OCI-LY7 (cell line): ENCODE measurements around the gene MYPN. TPM values are rescaled to one million over a fixed set of nuclear protein-coding genes. Genes with fewer than 3 reads are reported as not detected.

Source experiments
- BruUV-seq: library from RNA; stranded (reverse); fragments of 400-500 nt; replicated peaks from 2 replicates; lab custom pipeline; 2021; lab: Mats Ljungman, UMichigan
- CTCF ChIA-PET: fragments of 300-600 bp; sonication (Branson Sonifier 250); formaldehyde crosslinking; loops from one replicate; lab custom pipeline; 2022; ENCODE audit warnings: antibody characterized with exemption; ENCODE audit not compliant: unreplicated experiment; lab: Charles Lee
- POLR2A ChIA-PET: fragments of 300-600 bp; sonication (Branson Sonifier 250); formaldehyde crosslinking; loops from one replicate; lab custom pipeline; 2022; ENCODE audit warnings: antibody characterized with exemption; lab: Charles Lee
- DNase-seq: peaks from one replicate; pipeline ENCODE4 v3.0.0-alpha.2; 2015; ENCODE audit warnings: low spot score
- H2AFZ ChIP-seq: fragments of 200-600 bp; sonication (generic), shearing (Covaris generic); 2 replicates; pipeline ENCODE4 v1.6.1; 2014; ENCODE audit warnings: mild to moderate bottlenecking, antibody characterized with exemption, low read length, moderate library complexity
- H3K27ac ChIP-seq: fragments of 200-600 bp; sonication (generic); 2 replicates; pipeline ENCODE4 v1.5.1; 2014; ENCODE audit warnings: mixed run types, low read depth, mild to moderate bottlenecking, moderate library complexity, low read length, inconsistent platforms; ENCODE audit not compliant: poor library complexity, severe bottlenecking
- H3K36me3 ChIP-seq: fragments of 200-600 bp; sonication (generic); 2 replicates; pipeline ENCODE4 v1.6.1; 2014; ENCODE audit warnings: mild to moderate bottlenecking, antibody characterized with exemption, low read length, moderate library complexity, mixed read lengths; ENCODE audit not compliant: insufficient read depth
- H3K4me1 ChIP-seq: fragments of 200-600 bp; sonication (generic); 2 replicates; pipeline ENCODE4 v1.5.1; 2014; ENCODE audit warnings: mild to moderate bottlenecking, low read length; ENCODE audit not compliant: insufficient read depth, poor library complexity, severe bottlenecking
- H3K4me2 ChIP-seq: fragments of 200-600 bp; sonication (generic); 2 replicates; pipeline ENCODE4 v1.6.1; 2014; ENCODE audit warnings: mild to moderate bottlenecking, low read length
- H3K4me3 ChIP-seq: fragments of 200-600 bp; sonication (generic); 2 replicates; pipeline ENCODE4 v1.5.1; 2014; ENCODE audit warnings: mild to moderate bottlenecking, low read depth, low read length; ENCODE audit not compliant: poor library complexity, severe bottlenecking
- H3K79me2 ChIP-seq: fragments of 200-600 bp; sonication (generic); 2 replicates; pipeline ENCODE4 v1.6.1; 2016; ENCODE audit warnings: low read depth, mild to moderate bottlenecking, low read length, moderate library complexity, mixed read lengths; ENCODE audit not compliant: insufficient read depth
- H3K9me2 ChIP-seq: fragments of 200-600 bp; sonication (generic); 2 replicates; pipeline ENCODE4 v1.6.1; 2016; ENCODE audit warnings: mild to moderate bottlenecking, low read length, mixed read lengths; ENCODE audit not compliant: insufficient read depth
- H3K9me3 ChIP-seq: fragments of 200-600 bp; sonication (generic); 2 replicates; pipeline ENCODE4 v1.6.1; 2014; ENCODE audit warnings: mild to moderate bottlenecking, mixed run types, low read length, mixed read lengths
- H4K20me1 ChIP-seq: fragments of 200-600 bp; sonication (generic); 2 replicates; pipeline ENCODE4 v1.6.1; 2014; ENCODE audit warnings: mild to moderate bottlenecking, antibody characterized with exemption, low read length, moderate library complexity, mixed read lengths; ENCODE audit not compliant: insufficient read depth
- CTCF ChIP-seq: fragments of 200-600 bp; sonication (generic); conservative IDR thresholded peaks from 2 replicates; pipeline ENCODE4 v1.5.1; 2014; ENCODE audit warnings: mild to moderate bottlenecking, antibody characterized with exemption, low read length, moderate library complexity, mixed read lengths
- EZH2phosphoT487 ChIP-seq: fragments of 200-600 bp; sonication (generic); IDR thresholded peaks from 2 replicates; pipeline ENCODE4 v1.6.1; 2018; ENCODE audit warnings: low read depth, borderline replicate concordance, mild to moderate bottlenecking, mixed run types, antibody characterized with exemption, low read length, moderate library complexity, mixed read lengths
- intact Hi-C: fragments of 100-400 bp; cut with micrococcal nuclease; formaldehyde crosslinking; loops from one replicate; pipeline ENCODE4 v1.10.0; 2022; ENCODE audit not compliant: unreplicated experiment
- total RNA-seq, 2 experiments: library from RNA; depleted of rRNA in 1 of 2; stranded (reverse); fragments of >200 nt in 1 of 2; shearing (Covaris generic) in 1 of 2; gene quantifications; 2 replicates each; pipeline ENCODE4 v1.2.3, GENCODE V29; 2014 to 2022

The MYPN gene
- total RNA-seq, 2 experiments from 2014 or later = 0.06 TPM; not detected in 1

- no peak overlapping the region for H2AFZ ChIP-seq
- H3K27ac ChIP-seq = no peak overlapping the region
- ChIA-PET POLR2A (interaction anchor here (0.6 to 0.8 kb wide), 3 partner anchors 22 to 295 kb away, joined by 3 to 6 read pairs (median 5); no protein-coding TSS in a partner anchor), CTCF (no interaction called here)
- intact Hi-C loops = no loop called here
- H3K4me2 ChIP-seq = no peak overlapping the region
- no peaks in the 10 kb centered on the region for H3K9me3 ChIP-seq
- no TSS peak for BruUV-seq
- H3K4me1 ChIP-seq = no peaks in the 10 kb centered on the region
- DNase-seq = no peak
- H3K9me2 ChIP-seq = 0 out of 2 replicates have a peak, but pooled peaks cover 4% of the 10 kb centered on the region
- no peaks in the 10 kb centered on the region for H4K20me1 ChIP-seq
- no peak for TF ChIP-seq CTCF
- no peak for TF ChIP-seq EZH2phosphoT487
- no peak overlapping the region for H3K4me3 ChIP-seq
- no peaks in the 10 kb centered on the region for H3K36me3 ChIP-seq
- no peaks in the 10 kb centered on the region for H3K79me2 ChIP-seq
Observed at GRCh38 chr10:68135922-68136792, 26.9 kb downstream of the MYPN start.

- BruUV-seq = no TSS peak
- Histone ChIP-seq H3K79me2 (no peaks in the 10 kb centered on the region), H3K9me3 (no peaks in the 10 kb centered on the region), H4K20me1 (no peaks in the 10 kb centered on the region), H3K27ac (no peak overlapping the region), H3K4me2 (no peak overlapping the region), H3K9me2 (0 out of 2 replicates have a peak, but pooled peaks cover 4% of the 10 kb centered on the region), H3K4me1 (no peaks in the 10 kb centered on the region), H3K36me3 (no peaks in the 10 kb centered on the region), H2AFZ (no peak overlapping the region), H3K4me3 (no peak overlapping the region)
- ChIA-PET POLR2A (interaction anchor here (0.6 to 0.8 kb wide), 4 partner anchors 23 to 296 kb away, joined by 3 to 6 read pairs (median 4); no protein-coding TSS in a partner anchor), CTCF (no interaction called here)
- TF ChIP-seq CTCF (no peak), EZH2phosphoT487 (no peak)
- intact Hi-C loops = no loop called here
- DNase-seq = no peak
Observed at GRCh38 chr10:68137171-68137570, 27.9 kb downstream of the MYPN start.

DNA sequence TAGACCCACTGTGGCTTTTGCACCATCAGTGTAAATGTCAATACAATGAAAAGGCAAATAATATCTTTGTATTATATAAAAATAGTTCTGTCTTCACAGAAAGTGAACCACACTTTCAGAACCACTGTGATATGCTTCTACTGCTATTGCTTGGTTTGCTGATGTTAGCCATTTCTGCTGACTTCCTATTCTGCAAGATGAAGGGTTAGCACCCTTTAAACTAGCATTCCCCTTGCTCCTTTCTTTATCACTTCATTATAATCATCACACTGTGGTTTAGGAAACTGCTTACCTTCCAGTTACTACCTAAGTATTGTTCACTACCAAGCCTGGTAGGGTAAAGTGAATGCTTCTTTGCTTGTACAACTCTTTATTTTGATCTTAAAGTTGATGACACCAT, 29.2 kb downstream of the MYPN start:
- DNase-seq = no peak
- no peak for TF ChIP-seq EZH2phosphoT487
- no peak for TF ChIP-seq CTCF
- no TSS peak for BruUV-seq
- POLR2A ChIA-PET = no interaction called here
- H3K79me2 ChIP-seq = no peaks in the 10 kb centered on the region
- H4K20me1 ChIP-seq = no peaks in the 10 kb centered on the region
- H3K9me3 ChIP-seq = no peaks in the 10 kb centered on the region
- no peaks in the 10 kb centered on the region for H3K36me3 ChIP-seq
- H3K4me1 ChIP-seq = no peaks in the 10 kb centered on the region
- H3K27ac ChIP-seq = no peak overlapping the region
- no peak overlapping the region for H2AFZ ChIP-seq
- intact Hi-C loops = no loop called here
- H3K4me2 ChIP-seq = no peak overlapping the region
- H3K4me3 ChIP-seq = no peak overlapping the region
- CTCF ChIA-PET = no interaction called here
- H3K9me2 ChIP-seq = 0 out of 2 replicates have a peak, but pooled peaks cover 4% of the 10 kb centered on the region
